GM21526 (cell line): ENCODE data around the gene TEX14.
A peak's percentile ranks its signal among the peaks of the same experiment; 100 is the strongest.

Experiments used
- ATAC-seq: cut with Tn5 transposase; IDR thresholded peaks from one replicate; pipeline ENCODE4 v1.9.1; 2021; ENCODE audit warnings: moderate library complexity; ENCODE audit not compliant: unreplicated experiment, low FRiP score

The TEX14 gene

DNA sequence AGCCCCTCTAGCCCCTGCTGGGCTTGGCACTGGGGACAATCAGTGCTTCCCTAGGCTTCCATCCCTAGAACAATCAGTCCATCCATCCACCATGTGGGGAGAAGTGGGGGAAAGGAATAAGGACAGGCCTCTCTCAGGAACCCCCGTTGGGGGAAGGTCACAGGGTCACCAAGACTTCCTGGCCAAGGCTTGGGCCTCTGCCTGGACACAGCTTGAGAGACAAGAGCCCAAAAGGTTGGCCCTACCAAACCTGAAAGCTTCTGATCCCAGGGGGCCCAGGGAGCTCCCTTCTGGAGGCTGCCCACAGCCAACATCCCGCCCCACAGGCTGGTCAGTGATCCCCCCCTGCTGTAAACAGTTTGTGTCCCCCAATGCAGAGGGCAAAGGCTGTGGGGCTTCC lies 161.2 kb downstream of the TEX14 start:
- ATAC-seq: no peak

DNA sequence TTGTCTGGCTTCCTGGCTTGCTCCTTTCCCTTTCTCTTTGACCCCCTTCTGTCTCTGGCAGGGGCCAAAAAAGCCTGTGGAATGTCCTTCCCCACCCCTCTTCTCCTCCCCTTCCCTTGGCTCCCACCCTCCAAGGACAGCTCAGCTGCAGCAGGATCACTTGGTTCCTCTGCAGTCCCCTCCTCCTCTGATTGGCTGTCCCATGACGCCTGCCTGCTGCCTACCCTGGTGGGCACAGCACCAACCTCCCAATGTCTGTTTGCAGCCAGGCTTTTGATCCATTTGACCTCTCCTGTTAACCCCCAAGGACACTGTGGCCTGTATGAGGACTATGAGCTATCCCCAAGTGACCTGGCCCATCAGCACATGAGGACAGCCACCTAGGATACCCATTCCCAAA lies 162.6 kb downstream of the TEX14 start:
- no peak for ATAC-seq

- no peak for ATAC-seq
Measured at GRCh38 chr17:58528443-58528842, 163.4 kb downstream of the TEX14 start.

- ATAC-seq: no peak
Measured at GRCh38 chr17:58527949-58528348, 163.9 kb downstream of the TEX14 start.

DNA sequence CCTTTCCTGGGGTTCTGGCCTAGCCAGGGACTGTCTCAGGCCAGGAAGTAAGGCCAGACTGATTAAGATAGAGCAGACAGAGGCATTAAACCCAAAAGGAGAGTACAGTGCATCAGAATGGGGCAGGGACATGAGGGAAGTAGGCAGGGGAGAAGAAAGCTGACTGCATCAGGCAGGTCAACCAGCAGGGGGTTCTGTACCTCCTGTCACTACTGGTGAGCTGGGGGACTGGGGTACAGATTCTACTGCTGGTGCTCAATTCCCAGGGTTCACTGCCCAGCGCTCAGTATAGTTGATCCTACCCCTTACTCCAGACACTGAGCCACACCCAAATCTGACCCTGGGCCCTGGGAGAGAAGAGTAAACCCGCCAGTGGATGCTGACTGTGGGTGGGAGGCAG lies 164.5 kb downstream of the TEX14 start:
- ATAC-seq: no peak

GRCh38 chr17:58525239-58525638 lies 166.6 kb downstream of the TEX14 start:
- no peak for ATAC-seq

DNA sequence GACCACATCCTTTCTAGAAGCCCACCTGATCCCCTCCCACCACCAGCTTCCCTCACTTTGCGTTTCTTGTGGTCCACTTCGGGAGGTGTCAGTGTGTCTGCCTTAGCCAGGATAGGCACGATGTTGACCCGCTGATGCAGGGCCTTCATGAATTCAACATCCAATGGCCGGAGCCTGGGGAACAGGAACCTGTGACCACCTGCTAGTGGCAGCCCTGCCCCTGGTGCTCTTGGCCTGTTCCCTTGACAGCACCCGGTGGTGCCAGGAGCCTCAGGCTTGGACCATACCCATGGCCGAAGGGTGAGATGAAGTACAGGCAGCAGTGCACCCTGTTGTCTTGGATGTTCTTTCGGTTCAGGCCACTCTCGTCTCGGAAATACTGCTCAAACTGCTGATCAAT lies 170.2 kb downstream of the TEX14 start:
- ATAC-seq: no peak

- no peak for ATAC-seq
Measured at GRCh38 chr17:58520843-58521430, 170.9 kb downstream of the TEX14 start.

- ATAC-seq: peak; percentile 76
Measured at GRCh38 chr17:58517928-58518609, 173.8 kb downstream of the TEX14 start.

GRCh38 chr17:58517378-58517927 lies 174.4 kb downstream of the TEX14 start:
- no peak for ATAC-seq

DNA sequence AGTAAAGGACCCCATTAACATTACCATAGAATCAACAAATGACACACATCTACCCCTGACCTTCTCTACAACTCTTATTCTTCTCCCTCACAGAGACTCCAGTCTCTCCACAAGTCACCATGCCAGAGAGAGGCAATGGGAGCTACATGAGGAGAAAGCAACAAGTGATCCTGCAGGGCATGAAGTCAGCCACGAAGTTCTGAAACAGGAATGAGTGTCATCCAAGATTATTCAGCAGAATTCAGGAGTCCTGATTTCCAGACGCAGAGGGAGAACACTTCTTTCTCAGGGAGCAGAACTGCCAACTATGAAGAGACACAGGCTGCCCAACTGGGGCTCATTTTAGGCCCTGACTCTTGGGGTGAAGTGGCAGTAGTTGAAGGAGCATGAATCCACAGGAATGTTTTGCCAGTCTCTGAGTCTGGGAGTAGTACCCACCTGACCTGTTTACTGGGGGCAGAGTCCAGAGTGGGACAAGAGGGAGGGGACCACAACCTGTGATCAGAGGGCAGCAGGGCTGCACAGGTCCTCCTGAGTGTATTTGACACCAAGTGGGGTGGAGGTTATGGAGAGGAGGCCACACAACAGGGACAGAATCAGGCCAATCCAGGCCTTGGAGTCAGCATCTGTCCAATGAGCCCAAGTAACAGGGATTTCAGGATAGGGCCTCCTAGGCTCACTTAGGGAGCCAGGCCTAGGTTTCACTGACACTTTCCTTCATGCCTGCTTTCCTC lies 175.0 kb downstream of the TEX14 start:
- ATAC-seq: no peak

DNA sequence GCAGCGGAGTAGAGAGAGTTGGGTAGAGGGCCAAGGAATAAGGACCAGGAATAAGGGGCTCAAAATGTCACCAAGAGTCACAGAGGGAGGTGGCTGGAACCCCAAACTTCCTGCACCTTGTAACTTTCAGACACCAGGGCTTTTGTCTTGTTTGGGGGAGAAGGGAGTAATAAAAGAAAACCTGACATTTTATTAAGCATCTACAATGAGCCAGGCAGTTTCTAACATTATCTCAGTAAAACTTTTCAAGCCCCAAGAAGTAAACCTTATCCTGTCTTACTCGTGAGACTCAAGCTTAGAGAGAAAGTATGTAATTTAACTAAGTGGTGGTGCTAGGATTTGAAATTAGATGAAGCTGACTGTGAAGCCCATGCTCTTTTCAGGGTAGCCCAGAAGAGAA lies 176.6 kb downstream of the TEX14 start:
- no peak for ATAC-seq

DNA sequence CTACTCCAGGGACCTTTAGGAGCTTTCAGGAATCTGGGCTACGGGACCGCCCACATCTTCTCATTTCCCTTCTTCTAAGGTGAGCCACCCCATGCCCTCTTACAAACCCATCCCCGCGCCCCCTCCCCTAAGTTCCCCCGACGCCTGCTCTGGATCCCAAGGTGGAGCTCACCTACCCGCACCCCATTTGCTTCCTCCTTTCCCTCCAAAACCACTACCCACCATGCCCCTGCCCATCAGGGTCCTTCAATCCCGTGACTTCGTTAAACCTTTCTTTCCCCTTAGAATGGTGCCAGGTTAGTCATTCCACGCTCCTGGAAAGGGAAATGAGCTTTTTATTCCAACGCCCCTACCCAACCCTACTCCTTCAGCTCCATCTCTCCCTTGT lies 177.1 kb downstream of the TEX14 start:
- ATAC-seq: no peak

DNA sequence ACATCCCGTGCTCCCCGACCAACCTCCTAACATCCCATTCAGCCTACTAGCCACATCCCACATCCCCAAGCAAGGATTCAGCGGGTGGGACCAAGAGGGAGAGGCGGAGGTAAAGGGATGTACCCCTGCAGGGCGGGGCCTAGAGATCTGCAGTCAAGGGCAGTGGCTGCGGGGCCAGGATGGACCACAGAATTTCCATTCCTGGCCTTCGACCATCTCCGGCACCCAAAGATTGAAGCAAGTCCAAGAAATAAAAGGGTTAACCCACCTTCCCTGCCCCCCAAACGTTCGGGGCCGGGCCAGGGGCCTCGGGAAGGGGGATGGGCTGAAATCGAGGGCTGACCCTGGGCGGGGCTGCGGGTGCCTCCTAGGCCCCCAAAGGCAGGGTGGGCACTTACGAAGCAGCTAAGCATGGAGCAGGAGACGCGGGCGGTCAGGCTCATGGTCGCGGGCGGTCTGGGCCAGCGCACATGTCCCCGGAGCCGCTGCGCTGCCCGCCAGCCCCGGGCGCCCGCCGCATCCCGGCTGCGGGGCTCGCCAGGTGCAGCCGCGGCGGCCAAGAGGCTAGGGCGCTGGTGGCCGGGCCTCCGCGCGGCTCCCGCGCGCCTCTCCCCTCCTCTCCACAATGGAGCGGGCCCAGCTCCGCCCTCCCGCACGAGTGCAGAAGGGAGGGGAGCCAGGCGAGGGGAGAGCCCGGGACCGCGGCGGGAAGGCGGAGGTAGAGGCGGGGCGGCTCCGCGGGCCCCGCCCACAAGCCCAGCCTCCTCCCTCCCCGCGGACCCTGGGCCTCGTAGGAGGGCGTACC lies 177.7 kb downstream of the TEX14 start, which contains the start of gene MTMR4:
Gene MTMR4, minus strand, starts transcription at position 674 of the 805 bp plus-strand sequence. Its CDS starts 231 bp downstream, at position 443.
- no peak for ATAC-seq

DNA sequence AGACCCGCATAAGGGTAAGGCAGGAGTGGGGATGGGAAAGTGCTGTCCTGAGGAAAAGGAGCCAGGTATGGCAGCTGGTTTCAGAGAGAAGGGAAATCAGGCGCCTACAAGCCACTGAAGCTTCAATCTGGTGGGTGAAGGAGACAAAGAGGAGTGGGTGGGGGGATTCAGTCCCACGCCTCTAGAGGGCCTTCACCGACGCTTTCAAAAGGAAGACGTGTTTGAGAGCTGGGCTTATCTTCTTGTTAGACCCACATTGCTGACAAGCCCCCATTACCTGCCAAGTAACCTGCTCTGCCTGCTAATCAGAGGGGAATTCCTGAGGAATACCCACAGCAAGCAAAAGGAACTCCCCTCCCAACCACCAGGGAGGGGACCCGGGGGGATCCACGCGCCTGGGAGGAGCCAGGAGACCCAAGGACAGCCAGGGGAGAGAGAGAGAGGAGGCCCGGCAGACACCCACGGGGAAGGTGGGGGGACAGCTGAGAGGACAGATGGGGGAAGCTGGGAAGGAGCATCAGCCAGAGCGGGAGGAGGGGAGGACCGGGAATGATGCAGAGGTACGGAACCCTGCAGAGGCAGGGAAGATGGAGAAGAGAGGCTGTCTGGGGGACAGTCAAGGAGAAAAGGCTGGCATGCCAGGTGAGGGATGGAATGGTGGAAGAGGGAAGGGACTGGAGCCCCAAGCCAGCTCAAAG lies 178.4 kb downstream of the TEX14 start:
- ATAC-seq: no peak

DNA sequence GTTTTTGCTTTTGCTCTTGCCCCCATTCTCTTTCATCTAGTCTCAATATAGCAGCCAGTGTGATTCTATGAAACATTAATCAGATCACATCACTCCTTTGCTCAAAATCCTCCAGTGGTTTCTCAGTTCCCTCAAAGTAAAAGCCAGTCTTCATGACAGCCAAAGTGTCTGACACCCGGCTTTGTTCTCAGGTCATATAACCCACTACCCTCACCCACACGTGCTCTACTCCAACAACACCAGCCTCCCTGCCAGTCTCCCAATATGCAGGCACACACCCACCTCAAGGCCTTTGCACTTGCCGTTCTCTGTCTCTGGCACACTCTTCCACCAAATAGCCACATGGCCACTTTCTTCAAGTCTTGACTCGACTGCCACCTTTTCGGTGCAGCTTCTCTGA lies 181.8 kb downstream of the TEX14 start:
- no peak for ATAC-seq

- ATAC-seq: no peak
Measured at GRCh38 chr17:58508341-58509067, 183.3 kb downstream of the TEX14 start.

DNA sequence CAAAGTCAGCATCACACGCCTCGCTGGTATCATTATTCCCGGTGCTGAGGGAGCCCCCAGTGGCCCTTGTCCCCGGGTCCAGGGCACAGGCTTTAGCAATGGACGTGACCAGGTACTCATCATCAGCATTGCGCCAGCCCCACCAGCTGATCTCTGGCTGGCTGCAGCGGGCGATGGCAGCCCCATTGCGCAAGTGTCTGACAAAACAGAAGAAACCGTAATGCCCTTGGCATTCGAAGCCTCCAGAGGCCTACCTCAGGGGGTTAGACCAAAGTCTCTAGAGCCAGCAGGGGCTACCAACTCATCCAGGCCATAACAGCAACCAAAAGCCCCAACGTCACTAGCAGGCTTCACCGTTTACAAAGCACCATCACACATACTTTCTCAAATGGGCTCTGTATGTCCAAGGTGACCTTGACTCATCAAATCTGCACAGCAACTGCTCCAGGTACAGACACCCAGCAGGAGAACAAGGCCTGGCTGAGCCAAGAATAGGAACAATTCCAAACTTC lies 184.7 kb downstream of the TEX14 start:
- ATAC-seq: no peak
